Pulmonary artery endothelial cell (primary cell): ENCODE measurements around the gene EPYC. TPM values are rescaled to one million over a fixed set of nuclear protein-coding genes. Genes with fewer than 3 reads are reported as not detected.

Source experiments
- total RNA-seq: library from RNA; depleted of rRNA; stranded (reverse); fragments of >200 nt; gene quantifications from 2 replicates; pipeline ENCODE4 v1.2.3, GENCODE V29; 2014

The EPYC gene
- total RNA-seq, 1 donor from 2014 or later, result not detected

Other genes starting within 250 kb of the EPYC start
- gene CCER1, start 49.8 kb downstream of the EPYC start, total RNA-seq, result not detected in 2 replicates
- gene KERA, start 53.1 kb upstream of the EPYC start, total RNA-seq, result not detected in 2 replicates
- gene LUM, start 106.5 kb upstream of the EPYC start, total RNA-seq, result 0.07 and 0.46 TPM in 2 replicates
- gene DCN, start 177.8 kb upstream of the EPYC start, total RNA-seq, result 1.4 TPM in 1 of 2 replicates, not detected in the other